Omental fat pad (tissue), 4 donors: ENCODE results near the gene RPL10A. TPM values are rescaled to one million over a fixed set of nuclear protein-coding genes. Genes with fewer than 3 reads are reported as not detected.
A peak's percentile ranks its signal among the peaks of the same experiment; 100 is the strongest.

Source experiments
- ATAC-seq: fragments of 150-250 bp; one replicate; pipeline ENCODE4 v1.9.1; 2016; ENCODE audit warnings: mild to moderate bottlenecking, moderate library complexity; ENCODE audit not compliant: low FRiP score
- DNase-seq: peaks from one replicate; pipeline ENCODE4 v3.0.0-alpha.2; 2019; ENCODE audit warnings: low spot score
- total RNA-seq, 4 donors: library from RNA; depleted of rRNA; stranded (reverse); fragments of >200 nt; gene quantifications; one replicate each; pipeline ENCODE4 v1.1.0, GENCODE V29; 2016
- TF ChIP-seq, protein P1 (sequence below), 3 donors: fragments of 450-650 bp; IDR thresholded peaks; one replicate each; pipeline ENCODE4 v1.5.1; 2016 to 2017; ENCODE audit warnings: antibody characterized with exemption in 3 of 3, mild to moderate bottlenecking in 3 of 3, moderate library complexity in 2 of 3

The RPL10A gene
- total RNA-seq, result 1,000 to 10,000 TPM; 1,059 to 1,562 (median 1,256) TPM

DNA sequence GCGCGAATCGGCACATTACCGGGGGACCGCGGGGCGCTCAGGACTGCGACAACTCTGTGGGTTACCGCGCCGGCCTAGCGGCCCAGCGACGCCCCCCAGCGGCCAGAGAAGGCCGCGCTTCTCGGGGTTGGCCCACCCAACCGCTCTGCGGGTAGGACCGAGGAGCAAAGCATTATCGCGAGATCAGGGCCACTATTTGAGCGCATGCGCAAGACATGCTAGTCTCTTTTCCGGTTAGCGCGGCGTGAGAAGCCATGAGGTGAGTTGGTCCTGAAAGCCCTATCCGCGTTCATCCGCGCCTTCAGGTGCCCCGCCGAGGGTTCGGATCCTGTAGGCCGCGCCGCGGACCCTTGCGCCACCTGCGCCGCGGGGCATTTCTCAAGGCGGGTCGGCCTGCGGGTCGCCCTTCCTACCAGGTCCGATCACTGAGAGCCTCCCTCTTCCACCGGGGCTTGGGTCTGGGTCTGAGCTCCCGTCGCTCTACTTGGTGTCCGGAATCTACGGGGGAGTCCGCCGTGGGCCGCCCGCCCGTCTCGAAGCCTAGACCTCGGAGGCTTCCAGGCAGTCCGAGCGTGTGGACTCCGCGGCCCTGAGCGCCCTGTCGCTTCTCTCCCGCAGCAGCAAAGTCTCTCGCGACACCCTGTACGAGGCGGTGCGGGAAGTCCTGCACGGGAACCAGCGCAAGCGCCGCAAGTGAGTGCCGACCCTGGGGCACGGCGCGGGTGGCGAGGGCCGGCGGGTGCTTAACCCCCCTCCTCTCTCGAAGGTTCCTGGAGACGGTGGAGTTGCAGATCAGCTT lies at the start of gene RPL10A:
RPL10A (plus strand) TSS at position 221 of the 799 bp plus-strand sequence; CDS start at position 255, 34 bp downstream.
- ATAC-seq (peak; percentile 93), DNase-seq (peak; percentile 92)
- TF ChIP-seq, protein P1, sequence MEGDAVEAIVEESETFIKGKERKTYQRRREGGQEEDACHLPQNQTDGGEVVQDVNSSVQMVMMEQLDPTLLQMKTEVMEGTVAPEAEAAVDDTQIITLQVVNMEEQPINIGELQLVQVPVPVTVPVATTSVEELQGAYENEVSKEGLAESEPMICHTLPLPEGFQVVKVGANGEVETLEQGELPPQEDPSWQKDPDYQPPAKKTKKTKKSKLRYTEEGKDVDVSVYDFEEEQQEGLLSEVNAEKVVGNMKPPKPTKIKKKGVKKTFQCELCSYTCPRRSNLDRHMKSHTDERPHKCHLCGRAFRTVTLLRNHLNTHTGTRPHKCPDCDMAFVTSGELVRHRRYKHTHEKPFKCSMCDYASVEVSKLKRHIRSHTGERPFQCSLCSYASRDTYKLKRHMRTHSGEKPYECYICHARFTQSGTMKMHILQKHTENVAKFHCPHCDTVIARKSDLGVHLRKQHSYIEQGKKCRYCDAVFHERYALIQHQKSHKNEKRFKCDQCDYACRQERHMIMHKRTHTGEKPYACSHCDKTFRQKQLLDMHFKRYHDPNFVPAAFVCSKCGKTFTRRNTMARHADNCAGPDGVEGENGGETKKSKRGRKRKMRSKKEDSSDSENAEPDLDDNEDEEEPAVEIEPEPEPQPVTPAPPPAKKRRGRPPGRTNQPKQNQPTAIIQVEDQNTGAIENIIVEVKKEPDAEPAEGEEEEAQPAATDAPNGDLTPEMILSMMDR (IDR thresholded peaks at IDR 0.05), result peak in 2 of 3 donors; percentile 75 to 91

DNA sequence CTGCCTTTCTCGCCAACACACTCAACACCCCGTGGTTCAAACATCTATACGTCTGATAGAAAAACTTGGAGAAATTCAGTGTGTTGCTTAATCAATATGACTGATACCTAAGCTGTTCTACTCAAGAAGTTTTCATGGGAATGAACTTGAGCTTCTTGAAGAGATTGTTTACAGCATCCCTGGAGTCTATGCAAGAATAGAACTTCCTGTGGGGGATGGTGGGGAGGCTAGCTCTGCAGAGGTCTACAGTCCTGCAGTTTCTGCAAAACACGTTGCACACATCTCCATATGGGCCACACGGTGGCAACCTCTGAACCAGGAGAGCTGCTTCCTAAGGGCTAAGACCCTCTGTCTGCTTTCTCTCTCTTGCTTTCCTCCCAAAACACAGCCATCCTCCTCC lies 48.8 kb upstream of the RPL10A start:
- ATAC-seq (no peak), DNase-seq (no peak)
- TF ChIP-seq, protein P1 (IDR thresholded peaks at IDR 0.05), result no peak

DNA sequence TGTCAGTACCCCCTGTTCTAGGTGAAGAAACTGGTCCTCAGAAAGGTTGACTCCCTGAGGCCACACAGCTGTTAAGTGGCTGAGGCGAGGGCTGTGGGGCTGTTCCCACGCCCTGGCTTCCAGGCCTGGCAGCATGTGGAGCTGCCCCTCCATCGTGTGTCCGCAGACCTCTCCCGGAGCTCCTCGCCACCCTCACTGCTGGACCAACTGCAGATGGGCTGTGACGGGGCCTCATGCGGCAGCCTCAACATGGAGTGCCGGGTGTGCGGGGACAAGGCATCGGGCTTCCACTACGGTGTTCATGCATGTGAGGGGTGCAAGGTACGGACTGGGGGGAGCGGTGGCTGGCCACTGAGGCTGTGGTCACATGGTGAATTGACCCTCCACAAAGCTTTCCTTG lies 48.2 kb upstream of the RPL10A start:
- ATAC-seq (no peak), DNase-seq (no peak)
- TF ChIP-seq, protein P1 (IDR thresholded peaks at IDR 0.05), result no peak

DNA sequence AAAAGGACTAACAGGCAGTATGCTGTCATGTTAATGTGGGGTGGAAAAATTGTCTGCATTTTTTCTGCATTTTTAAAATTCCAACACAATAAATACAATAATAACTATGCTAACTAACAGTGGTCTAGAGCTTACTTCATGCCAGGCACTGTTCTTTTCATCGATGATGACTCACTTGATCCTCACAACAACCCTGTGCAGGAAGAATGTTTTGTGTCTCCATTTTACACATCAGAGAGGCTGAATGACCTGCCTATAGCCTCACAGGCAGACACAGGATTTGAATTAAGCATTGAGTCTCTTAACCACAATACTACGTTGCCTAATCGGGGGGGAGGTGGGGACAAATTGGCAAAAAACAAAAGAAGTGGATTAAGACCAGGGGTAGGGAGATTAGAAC lies 42.9 kb upstream of the RPL10A start:
- peak; percentile 38 for ATAC-seq
- TF ChIP-seq, protein P1 (IDR thresholded peaks at IDR 0.05), result no peak

DNA sequence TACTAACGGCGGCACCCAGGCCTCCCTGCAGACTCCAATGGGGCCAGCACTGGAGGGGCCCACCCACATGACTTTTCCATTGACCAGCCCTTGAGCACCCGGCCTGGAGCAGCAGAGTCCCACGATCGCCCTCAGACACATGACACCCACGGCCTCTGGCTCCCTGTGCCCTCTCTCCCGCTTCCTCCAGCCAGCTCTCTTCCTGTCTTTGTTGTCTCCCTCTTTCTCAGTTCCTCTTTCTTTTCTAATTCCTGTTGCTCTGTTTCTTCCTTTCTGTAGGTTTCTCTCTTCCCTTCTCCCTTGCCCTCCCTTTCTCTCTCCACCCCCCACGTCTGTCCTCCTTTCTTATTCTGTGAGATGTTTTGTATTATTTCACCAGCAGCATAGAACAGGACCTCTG lies 42.1 kb upstream of the RPL10A start:
- ATAC-seq, result no peak
- TF ChIP-seq, protein P1 (IDR thresholded peaks at IDR 0.05), result no peak

More for the DNA sequence above, 42.9 kb upstream of the RPL10A start:
- no peak for DNase-seq

DNA sequence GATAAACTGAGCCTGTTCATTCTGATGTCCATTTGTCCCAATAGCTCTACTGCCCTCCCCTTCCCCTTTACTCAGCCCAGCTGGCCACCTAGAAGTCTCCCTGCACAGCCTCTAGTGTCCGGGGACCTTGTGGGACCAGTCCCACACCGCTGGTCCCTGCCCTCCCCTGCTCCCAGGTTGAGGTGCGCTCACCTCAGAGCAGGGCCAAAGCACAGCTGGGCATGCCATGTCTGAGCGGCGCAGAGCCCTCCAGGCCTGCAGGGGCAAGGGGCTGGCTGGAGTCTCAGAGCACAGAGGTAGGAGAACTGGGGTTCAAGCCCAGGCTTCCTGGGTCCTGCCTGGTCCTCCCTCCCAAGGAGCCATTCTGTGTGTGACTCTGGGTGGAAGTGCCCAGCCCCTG lies 40.8 kb upstream of the RPL10A start:
- TF ChIP-seq, protein P1 (IDR thresholded peaks at IDR 0.05), result no peak
- no peak for DNase-seq
- ATAC-seq, result no peak

More for the DNA sequence above, 42.1 kb upstream of the RPL10A start:
- DNase-seq, result no peak

DNA sequence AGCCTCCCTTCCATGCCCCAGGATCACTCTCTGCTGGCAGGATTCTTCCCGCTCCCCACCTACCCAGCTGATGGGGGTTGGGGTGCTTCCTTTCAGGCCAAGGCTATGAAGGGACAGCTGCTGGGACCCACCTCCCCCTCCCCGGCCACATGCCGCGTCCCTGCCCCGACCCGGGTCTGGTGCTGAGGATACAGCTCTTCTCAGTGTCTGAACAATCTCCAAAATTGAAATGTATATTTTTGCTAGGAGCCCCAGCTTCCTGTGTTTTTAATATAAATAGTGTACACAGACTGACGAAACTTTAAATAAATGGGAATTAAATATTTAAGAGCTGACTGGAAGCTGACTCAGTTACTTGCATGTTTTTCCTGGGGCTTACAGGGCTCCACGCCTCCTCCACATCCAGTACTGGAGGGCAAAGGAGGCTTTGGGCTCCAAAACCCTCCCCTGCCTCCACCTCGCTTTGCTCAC lies 40.3 kb upstream of the RPL10A start:
- DNase-seq (no peak), ATAC-seq (no peak)
- TF ChIP-seq, protein P1 (IDR thresholded peaks at IDR 0.05), result no peak
